GM23338 (cell line): Measurements from ENCODE around the gene ASTE1. TPM values are rescaled to one million over a fixed set of nuclear protein-coding genes. Genes with fewer than 3 reads are reported as not detected.

Experiments
- ATAC-seq: fragments of 200-7000 bp; cut with Tn5 transposase; 3 replicates; pipeline ENCODE4 v1.9.1; 2020
- DNase-seq: peaks from one replicate; pipeline ENCODE4 v3.0.0-alpha.2; 2015; ENCODE audit warnings: low spot score
- H2AFZ ChIP-seq: fragments of 200-600 bp; sonication (generic); 2 replicates; pipeline ENCODE4 v1.8.0; 2016; ENCODE audit warnings: antibody characterized with exemption, mild to moderate bottlenecking, moderate library complexity
- H3F3A ChIP-seq: fragments of 200-600 bp; sonication (generic); replicated peaks from 2 replicates; pipeline ENCODE4 v1.8.0; 2017; ENCODE audit warnings: antibody characterized with exemption, mixed run types, low read depth
- H3K27ac ChIP-seq: fragments of 200-600 bp; sonication (generic); 2 replicates; pipeline ENCODE4 v1.6.1; 2016; ENCODE audit warnings: low read depth
- H3K27me3 ChIP-seq: fragments of 200-600 bp; sonication (generic); 2 replicates; pipeline ENCODE4 v1.8.0; 2016; ENCODE audit warnings: mild to moderate bottlenecking, mixed run types, moderate library complexity; ENCODE audit not compliant: insufficient read depth
- H3K36me3 ChIP-seq: fragments of 200-600 bp; sonication (generic); 2 replicates; pipeline ENCODE4 v1.8.0; 2016; ENCODE audit warnings: mild to moderate bottlenecking; ENCODE audit not compliant: insufficient read depth
- H3K4me1 ChIP-seq: fragments of 200-600 bp; sonication (generic); 2 replicates; pipeline ENCODE4 v1.8.0; 2016; ENCODE audit warnings: mild to moderate bottlenecking, moderate library complexity; ENCODE audit not compliant: insufficient read depth
- H3K4me2 ChIP-seq: fragments of 200-600 bp; sonication (generic); 2 replicates; pipeline ENCODE4 v1.7.1; 2017; ENCODE audit warnings: mixed run types
- H3K4me3 ChIP-seq: fragments of 200-600 bp; sonication (generic); 2 replicates; pipeline ENCODE4 v1.6.1; 2016; ENCODE audit warnings: mixed run types
- H3K79me2 ChIP-seq: fragments of 200-600 bp; sonication (generic); replicated peaks from 2 replicates; pipeline ENCODE4 v1.8.0; 2017; ENCODE audit warnings: mild to moderate bottlenecking; ENCODE audit not compliant: insufficient read depth
- H3K9me2 ChIP-seq: fragments of 200-600 bp; sonication (generic); 2 replicates; pipeline ENCODE4 v1.8.0; 2017; ENCODE audit not compliant: insufficient read depth
- H4K20me1 ChIP-seq: fragments of 200-600 bp; sonication (generic); replicated peaks from 2 replicates; pipeline ENCODE4 v1.8.0; 2017; ENCODE audit warnings: mild to moderate bottlenecking; ENCODE audit not compliant: insufficient read depth
- H3K27ac Mint-ChIP-seq: 2 replicates; pipeline ENCODE4 v1.8.0; 2020; ENCODE audit warnings: inconsistent platforms, mild to moderate bottlenecking, moderate library complexity, mixed read lengths
- H3K27me3 Mint-ChIP-seq: 3 replicates; pipeline ENCODE4 v1.8.0; 2022; ENCODE audit warnings: low read depth, mild to moderate bottlenecking, moderate library complexity, mixed read lengths, inconsistent platforms; ENCODE audit not compliant: insufficient read depth, poor library complexity
- H3K36me3 Mint-ChIP-seq: 3 replicates; pipeline ENCODE4 v1.8.0; 2021; ENCODE audit warnings: low read depth, mild to moderate bottlenecking, inconsistent platforms, moderate library complexity, mixed read lengths
- H3K4me1 Mint-ChIP-seq: 3 replicates; pipeline ENCODE4 v1.8.0; 2020; ENCODE audit warnings: mild to moderate bottlenecking, inconsistent platforms, mixed read lengths
- H3K4me3 Mint-ChIP-seq: 3 replicates; pipeline ENCODE4 v1.8.0; 2021; ENCODE audit warnings: moderate library complexity, mild to moderate bottlenecking, inconsistent platforms, mixed read lengths
- H3K9me3 Mint-ChIP-seq: 3 replicates; pipeline ENCODE4 v1.8.0; 2020; ENCODE audit warnings: moderate library complexity, mild to moderate bottlenecking, inconsistent platforms, mixed read lengths
- CREB1 ChIP-seq: fragments of 250-450 bp; sonication (Bioruptor Pico); IDR thresholded peaks from 2 replicates; pipeline ENCODE4 v1.5.0; 2020; ENCODE audit warnings: low read depth, mild to moderate bottlenecking, moderate library complexity
- CTCF ChIP-seq, 2 experiments: fragments of 200-600 bp in 1 of 2; sonication (generic) in 1 of 2; conservative IDR thresholded peaks; 2 replicates each; pipeline versions ENCODE4 v1.5.1 to v1.6.1; 2016 to 2017; ENCODE audit warnings: antibody characterized with exemption in 2 of 2, low read depth in 2 of 2, mild to moderate bottlenecking in 2 of 2, moderate library complexity in 1 of 2
- ETS1 ChIP-seq: IDR thresholded peaks from 2 replicates; pipeline ENCODE4 v1.6.1; 2016; ENCODE audit warnings: antibody characterized with exemption
- EZH2 ChIP-seq: fragments of 200-600 bp; sonication (generic); IDR thresholded peaks from one replicate; pipeline ENCODE4 v1.8.0; 2017; ENCODE audit warnings: antibody characterized with exemption, mild to moderate bottlenecking, low read depth; ENCODE audit not compliant: unreplicated experiment
- NANOG ChIP-seq: IDR thresholded peaks from 2 replicates; pipeline ENCODE4 v1.6.1; 2016; ENCODE audit warnings: antibody characterized with exemption, borderline replicate concordance
- STAT1 ChIP-seq: IDR thresholded peaks from one replicate; pipeline ENCODE4 v1.6.1; 2016; ENCODE audit warnings: antibody characterized with exemption; ENCODE audit not compliant: unreplicated experiment
- ZNF114 ChIP-seq: fragments of 250-450 bp; sonication (Bioruptor Pico); IDR thresholded peaks from 2 replicates; pipeline ENCODE4 v1.5.0; 2020; ENCODE audit warnings: mild to moderate bottlenecking, moderate library complexity
- ZNF331 ChIP-seq: fragments of 250-450 bp; sonication (Bioruptor Pico); IDR thresholded peaks from 2 replicates; pipeline ENCODE4 v1.5.0; 2020; ENCODE audit warnings: low read depth, mild to moderate bottlenecking, moderate library complexity
- ZNF462 ChIP-seq: fragments of 250-450 bp; sonication (Bioruptor Pico); IDR thresholded peaks from 2 replicates; pipeline ENCODE4 v1.5.0; 2020; ENCODE audit warnings: mild to moderate bottlenecking, moderate library complexity
- polyA plus RNA-seq: library from polyadenylated mRNA; unstranded; fragments of >200 nt; fragmentation: Nextera tagmentation; extraction: Ambion mirVana; gene quantifications from 2 replicates; pipeline ENCODE4 v1.2.1, GENCODE V29; 2016
- total RNA-seq: library from RNA; depleted of rRNA; stranded (reverse); fragments of >200 nt; shearing (Covaris generic); gene quantifications from 2 replicates; pipeline ENCODE4 v1.2.3, GENCODE V29; 2014

ASTE1 gene
- total and polyA plus RNA-seq, 2 experiments from 2014 or later, result 4.9 to 8.9 TPM

GRCh38 chr3:130968221-130968620 lies 58.4 kb downstream of the ASTE1 start:
- Histone ChIP-seq H3F3A (no peaks in the 10 kb centered on the region), H3K9me2 (no peaks in the 10 kb centered on the region), H2AFZ (no peak overlapping the region), H4K20me1 (0 out of 2 replicates have a peak, but pooled peaks cover 2% of the 10 kb centered on the region), H3K4me1 (peaks cover 5% of the 10 kb centered on the region), H3K27me3 (no peaks in the 10 kb centered on the region), H3K27ac (no peak overlapping the region), H3K79me2 (no peaks in the 10 kb centered on the region), H3K4me3 (no peak overlapping the region), H3K4me2 (no peak overlapping the region), H3K36me3 (no peaks in the 10 kb centered on the region; the same call in 1 of the 2 replicates)
- Mint-ChIP-seq H3K36me3 (peaks cover 39% of the 10 kb centered on the region), H3K4me1 (peaks cover 11% of the 10 kb centered on the region), H3K4me3 (no peak overlapping the region), H3K9me3 (no peaks in the 10 kb centered on the region), H3K27ac (no peak overlapping the region), H3K27me3 (no peaks in the 10 kb centered on the region)
- ATAC-seq, result no peak
- TF ChIP-seq EZH2 (no peak), CREB1 (CRISPR knock-in tag) (no peak), ZNF462 (CRISPR knock-in tag) (no peak), CTCF (conservative IDR thresholded peaks at IDR 0.05; ENCODE audit: low read depth in 2 of 2) (no peak), ZNF331 (CRISPR knock-in tag) (no peak), ZNF114 (no peak), ETS1 (no peak), STAT1 (no peak), NANOG (no peak)
- no peak for DNase-seq
